GM18499 (cell line): Measurements from ENCODE around the gene HP.
"Not testable (repeated sequence)": the region's sequence is repeated elsewhere in the genome, so short reads cannot be mapped to it uniquely, and the experiment has no call there.

Source experiments
- ATAC-seq: cut with Tn5 transposase; IDR thresholded peaks from one replicate; pipeline ENCODE4 v1.9.1; 2021; ENCODE audit warnings: moderate number of reproducible peaks; ENCODE audit not compliant: insufficient read depth, unreplicated experiment

Gene HP

DNA sequence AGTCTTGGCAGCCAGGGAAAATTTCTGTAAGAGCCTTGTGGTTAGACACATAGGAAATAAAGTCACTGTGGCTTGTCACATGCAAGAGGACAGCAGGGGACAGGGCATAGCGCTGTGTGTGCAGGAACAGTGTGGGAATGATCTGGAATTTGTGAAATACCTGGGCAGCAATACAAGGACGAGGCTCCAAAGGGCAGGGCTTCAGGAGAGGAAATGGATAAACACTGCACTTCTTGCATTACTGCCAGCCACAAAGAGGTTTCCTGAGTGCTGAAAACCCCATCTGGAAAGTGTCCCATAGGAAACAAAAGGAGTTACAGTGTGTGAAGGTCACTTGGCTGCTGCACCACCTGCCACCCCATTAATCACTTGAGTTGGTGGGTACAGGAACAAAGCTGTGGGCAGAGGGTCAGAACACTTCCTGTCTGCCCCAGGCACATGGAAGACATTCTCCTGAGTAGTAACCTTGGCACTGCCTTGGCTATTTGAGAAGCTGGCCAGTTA is 12.1 kb upstream of the HP start:
- ATAC-seq, result no peak

DNA sequence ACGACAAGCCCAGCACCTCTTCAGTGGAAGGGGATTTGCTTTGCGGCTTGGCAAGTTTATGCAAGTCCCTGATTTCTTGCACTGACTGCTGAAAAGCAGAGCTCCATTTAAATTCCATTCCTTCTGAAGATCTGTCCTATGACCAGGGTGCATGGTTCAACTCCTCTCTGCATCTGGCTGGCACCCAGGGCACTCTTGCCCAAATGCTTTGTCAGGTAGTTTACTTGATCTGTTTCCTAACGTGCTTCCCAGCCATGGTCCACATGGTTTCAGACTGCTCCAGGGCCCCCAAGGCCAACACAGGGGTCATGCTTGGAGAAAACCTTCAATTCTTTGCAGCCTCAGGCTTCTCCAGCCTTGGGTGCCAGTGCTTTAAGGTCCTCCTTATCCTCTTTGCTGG is 11.2 kb upstream of the HP start:
- ATAC-seq, result no peak

DNA sequence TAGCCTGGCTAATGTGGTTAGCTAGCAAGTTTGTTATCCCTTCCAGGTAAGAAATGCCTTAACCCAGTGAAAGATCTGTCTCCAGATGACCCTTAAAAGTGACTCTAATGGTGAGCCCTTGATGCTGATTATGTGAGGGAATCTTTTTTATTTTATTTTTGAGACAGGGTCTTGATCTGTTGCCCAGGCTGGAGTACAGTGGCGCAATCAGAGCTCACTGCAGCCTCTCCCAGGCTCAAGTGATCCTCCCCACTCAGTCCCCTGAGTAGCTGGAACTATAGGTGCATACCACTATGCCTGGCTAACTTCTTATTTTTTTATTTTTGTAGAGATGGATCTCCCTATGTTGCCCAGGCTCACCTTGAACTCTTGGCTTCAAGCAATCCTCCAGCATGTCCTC is 10.8 kb upstream of the HP start:
- no peak for ATAC-seq

DNA sequence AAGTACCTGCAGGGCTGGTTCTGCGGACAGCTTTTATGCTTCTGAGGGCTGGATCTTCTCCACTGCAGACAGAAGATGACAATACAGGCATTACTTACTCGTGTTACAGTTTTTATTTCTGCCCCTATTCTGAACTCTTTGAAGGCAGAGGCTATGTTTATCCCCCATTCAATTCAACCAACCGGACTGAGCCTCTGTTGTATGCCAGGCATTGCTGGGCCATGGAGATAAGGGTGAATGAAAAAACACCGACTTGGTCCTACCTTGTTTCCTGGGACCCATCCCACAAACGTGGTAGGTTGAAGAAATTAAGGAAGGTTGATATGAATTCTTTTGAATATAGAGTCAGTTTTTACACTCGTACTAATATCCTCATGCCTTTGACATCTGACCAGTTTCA is 10.0 kb upstream of the HP start:
- ATAC-seq, result no peak

DNA sequence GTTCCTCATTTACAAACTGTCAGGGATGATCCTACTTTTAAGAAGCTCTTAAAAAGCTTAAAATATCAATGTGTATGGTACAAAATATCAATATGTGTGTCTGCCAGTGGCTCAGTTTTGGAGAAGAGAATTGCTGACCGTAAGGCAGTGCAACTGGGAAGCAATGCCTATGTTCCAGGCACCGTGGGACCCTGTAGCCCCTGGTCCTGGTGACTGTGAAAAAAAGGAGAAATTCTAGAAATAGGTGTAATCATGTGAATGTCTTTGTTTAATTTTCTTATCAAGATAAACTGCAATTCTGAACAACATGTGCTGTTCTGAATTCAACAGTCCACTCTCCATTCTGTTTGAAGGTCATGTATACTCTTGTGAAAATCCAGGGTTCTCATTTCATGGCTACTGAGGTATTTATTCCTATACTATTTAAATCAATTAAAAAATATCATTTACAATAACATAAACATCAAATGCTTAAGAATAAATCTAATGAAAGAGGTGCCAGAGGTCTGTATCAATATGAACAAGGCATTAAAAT is 9.4 kb upstream of the HP start:
- ATAC-seq, result no peak

DNA sequence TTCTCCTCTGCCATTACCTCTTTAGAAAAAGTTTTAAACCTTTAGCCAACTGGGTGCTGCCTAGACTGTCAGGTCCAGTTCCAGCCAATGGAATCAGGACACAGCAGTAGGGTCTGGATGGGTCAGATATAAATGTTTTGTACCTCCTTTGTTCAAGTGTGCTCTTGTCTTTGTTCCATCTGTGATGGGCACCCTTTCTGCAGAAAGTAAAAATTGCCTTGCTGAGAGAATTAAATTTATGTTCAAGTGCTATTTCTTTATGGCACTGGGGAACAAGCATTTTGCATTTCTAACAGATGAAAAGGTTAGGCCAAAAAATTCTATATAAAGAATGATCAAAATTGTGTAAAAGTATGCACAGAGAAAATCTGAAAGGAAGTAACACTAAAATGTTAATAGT is 5.2 kb upstream of the HP start:
- no peak for ATAC-seq

DNA sequence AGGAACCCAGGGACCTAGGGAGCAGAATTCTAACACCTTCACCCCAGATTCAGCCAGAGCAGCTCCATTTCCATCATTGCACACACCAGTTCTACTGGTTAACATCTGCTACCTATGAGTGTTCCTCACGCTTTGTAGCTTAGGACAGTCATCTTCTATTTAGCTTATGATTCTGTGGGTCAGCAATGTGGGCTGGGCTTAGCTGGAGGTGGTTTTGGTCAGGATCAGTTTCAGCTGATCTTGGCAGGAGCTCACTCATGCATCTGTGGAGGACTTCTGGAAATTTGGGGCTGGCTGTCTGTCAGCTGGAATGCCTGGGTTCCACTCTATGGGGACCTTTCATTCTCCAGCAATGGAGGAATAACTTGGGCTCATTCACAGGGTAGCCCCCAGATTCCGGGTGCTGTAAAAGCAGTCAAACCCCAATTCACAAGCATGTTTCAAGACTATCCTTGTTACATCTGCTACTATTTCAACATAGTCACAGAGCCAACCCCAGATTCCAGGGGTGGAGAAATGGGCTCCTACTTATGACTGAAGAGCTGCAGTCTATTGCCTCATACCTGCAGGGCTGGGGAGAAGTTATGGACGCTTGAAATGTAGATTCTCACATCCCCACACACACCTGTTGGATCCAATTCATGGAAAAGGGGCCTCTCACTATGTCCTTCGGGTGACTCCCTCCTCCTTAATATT is 3.4 kb upstream of the HP start:
- ATAC-seq, result no peak

DNA sequence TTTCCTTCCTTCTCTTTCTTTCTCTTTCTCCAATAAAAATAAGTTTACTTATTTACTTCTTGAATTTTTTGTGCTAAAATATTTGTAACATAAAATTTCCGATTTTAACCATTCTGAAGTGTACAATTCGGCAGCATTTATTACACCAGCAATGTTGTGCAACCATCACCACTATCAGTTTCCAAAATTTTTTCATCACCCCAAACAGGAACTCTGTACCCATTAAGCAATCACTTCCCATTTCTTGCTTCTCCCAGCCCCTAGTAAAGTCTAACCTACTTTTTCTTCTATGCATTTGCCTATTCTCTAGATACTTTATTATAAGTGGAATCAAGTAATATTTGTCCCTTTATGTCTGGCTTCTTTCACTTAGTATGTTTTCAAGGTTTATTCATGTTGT is 2.5 kb upstream of the HP start:
- no peak for ATAC-seq

DNA sequence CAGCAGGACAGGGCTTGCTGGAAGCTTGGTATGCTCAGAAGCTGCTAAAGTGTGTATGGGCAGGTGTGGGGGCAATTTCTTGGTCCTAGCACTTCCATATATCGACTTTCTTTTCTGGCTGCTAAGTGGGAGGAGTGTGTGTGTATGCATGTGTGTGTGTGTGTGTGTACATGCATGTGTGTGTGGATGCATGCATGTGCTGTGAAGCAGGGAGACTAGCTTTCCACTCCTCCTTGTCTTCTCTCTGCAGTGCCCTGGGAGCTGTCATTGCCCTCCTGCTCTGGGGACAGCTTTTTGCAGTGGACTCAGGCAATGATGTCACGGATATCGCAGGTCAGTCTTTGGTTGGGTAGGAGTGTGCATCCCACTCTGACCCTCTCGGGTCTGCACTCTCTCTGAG is 1.6 kb downstream of the HP start:
- ATAC-seq, result no peak

DNA sequence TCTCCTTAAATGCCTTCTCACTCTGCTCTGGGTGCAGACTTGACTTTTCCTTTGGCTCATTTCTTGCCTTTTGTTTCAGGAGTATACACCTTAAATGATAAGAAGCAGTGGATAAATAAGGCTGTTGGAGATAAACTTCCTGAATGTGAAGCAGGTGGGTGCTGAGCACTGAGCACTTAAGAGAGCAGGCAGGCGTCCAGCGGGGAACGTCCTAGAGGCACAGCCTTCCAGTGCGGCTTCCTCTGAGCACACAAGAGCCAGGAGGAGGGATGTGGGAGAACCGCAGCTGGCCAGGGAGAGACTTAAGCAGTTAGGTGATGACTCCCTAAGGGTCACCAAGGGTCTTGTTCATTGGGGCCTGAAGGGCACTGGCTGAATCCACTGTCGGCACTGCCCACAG is 3.0 kb downstream of the HP start:
- not testable (repeated sequence) for ATAC-seq

DNA sequence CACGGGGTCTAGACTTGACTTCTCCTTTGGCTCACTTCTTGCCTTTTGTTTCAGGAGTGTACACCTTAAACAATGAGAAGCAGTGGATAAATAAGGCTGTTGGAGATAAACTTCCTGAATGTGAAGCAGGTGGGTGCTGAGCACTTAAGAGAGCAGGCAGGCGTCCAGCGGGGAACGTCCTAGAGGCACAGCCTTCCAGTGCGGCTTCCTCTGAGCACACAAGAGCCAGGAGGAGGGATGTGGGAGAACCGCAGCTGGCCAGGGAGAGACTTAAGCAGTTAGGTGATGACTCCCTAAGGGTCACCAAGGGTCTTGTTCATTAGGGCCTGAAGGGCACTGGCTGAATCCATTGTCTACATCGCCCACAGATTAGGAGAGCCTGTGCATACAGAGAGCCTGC is 4.8 kb downstream of the HP start:
- not testable (repeated sequence) for ATAC-seq

DNA sequence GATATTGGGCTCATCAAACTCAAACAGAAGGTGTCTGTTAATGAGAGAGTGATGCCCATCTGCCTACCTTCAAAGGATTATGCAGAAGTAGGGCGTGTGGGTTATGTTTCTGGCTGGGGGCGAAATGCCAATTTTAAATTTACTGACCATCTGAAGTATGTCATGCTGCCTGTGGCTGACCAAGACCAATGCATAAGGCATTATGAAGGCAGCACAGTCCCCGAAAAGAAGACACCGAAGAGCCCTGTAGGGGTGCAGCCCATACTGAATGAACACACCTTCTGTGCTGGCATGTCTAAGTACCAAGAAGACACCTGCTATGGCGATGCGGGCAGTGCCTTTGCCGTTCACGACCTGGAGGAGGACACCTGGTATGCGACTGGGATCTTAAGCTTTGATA is 6.1 kb downstream of the HP start:
- ATAC-seq, result no peak

DNA sequence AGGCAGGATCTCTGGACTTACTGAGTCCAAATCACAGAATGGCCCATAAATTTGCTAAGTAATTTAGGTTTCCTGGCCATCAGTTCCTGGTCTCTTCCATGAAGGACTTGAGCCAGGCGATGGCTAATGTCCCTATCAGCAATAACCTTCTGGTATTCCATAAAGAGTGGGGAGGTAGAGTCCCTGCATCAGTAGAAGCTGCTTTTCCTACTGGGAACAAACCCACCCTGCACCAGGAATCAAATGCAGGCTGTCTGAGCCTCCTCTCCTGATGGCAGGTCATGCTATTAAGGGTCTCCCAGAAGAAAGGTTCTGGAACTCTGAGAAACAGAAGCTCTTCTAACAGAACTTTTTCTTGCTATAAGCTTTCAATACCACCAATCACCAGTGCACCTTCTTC is 7.3 kb downstream of the HP start:
- ATAC-seq, result no peak

DNA sequence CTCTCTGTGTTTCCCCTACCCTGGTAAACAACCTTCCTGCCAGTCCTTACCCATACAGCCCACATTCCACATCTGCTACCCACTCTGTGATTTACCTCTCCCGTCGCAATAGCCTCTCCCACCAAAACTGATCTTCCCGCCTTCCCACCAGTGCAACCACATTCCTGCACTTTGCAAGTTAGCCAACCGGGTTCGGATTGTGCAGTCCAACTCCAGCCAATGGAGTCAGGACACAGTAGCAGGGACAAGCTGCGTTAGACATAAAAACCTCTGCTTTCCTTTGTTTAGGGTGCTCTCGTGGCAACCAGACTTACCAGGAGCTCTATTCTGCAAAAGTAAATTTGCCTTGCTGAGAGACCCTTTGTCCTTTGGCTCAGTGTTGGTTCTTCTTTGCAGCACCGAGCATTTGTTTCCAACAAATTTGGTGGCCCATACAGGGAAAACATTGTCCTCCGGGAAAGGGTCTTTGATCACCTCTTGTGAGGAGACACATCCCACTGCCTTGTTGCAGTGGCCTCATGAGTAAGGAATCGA is 10.1 kb downstream of the HP start:
- ATAC-seq, result no peak

DNA sequence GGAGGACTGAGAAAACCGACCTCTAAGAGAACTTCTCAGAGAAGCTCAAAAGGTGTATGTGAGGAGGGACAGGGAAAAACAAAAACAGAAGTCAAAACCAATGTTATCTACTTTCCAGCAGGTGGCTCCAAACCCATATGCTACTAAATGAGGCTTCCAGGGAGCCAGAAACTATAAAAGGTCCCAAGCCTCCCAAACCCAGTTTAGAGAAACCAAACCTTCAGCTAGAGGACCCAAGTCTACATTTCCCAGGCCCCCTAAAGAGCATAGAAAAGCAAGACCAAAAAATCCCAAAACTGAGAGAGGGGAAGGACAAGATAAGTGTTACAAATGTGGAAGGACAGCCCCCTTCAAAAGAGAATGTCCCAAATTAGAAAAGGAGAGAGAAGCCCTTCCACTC is 12.4 kb downstream of the HP start:
- no peak for ATAC-seq

DNA sequence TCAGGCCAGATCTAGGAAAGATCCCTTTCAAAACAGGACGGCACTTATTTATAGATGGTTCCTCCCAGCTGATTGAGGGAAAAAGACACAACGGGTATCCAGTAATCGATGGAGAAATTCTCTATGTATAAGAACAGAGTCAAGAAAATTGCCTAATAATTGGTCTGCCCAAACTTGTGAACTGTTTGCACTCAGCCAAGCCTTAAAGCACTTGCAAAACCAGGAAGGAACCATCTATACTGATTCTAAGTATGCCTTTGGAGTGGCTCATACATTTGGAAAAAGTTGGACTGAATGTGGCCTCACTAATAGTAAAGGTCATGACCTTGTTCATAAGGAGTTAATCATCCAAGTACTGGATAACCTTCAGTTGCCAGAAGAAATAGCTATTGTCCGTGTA is 14.6 kb downstream of the HP start:
- ATAC-seq, result no peak

DNA sequence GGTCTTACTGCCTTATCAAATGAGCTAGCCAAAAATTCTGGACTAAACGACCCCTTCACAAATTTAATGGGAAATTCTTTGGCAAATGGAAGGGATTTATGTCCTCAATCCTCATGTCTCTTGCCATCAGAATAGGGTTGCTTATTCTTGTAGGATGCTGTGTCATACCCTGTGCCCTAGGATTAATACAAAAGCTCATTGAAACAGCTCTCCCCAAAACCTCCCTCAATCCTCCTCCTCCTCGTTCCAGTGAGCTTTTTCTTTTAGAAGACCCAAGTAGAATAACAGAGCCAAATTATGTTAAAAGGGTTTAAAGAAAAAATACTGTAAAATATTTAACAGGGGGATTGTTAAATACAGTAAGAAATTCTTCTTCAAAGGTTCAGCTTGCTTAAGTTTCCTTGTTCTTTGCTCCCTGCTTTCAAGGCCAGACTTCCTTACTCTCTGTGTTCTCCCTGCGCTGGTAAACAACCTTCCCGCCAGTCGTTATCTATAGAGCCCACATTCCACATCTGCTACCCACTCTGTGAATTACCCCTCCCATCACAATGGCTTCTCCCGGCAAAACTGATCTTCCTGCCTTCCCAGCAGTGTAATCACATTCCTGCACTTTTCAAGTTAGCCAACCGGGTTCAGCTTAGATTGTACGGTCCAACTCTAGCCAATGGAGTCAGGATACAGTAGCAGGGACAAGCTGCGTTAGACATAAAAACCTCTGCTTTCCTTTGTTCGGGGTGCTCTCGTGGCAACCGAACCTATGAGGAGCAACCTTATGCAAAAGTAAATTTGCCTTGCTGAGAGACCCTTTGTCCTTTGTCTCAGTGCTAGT is 18.4 kb downstream of the HP start:
- ATAC-seq, result no peak

DNA sequence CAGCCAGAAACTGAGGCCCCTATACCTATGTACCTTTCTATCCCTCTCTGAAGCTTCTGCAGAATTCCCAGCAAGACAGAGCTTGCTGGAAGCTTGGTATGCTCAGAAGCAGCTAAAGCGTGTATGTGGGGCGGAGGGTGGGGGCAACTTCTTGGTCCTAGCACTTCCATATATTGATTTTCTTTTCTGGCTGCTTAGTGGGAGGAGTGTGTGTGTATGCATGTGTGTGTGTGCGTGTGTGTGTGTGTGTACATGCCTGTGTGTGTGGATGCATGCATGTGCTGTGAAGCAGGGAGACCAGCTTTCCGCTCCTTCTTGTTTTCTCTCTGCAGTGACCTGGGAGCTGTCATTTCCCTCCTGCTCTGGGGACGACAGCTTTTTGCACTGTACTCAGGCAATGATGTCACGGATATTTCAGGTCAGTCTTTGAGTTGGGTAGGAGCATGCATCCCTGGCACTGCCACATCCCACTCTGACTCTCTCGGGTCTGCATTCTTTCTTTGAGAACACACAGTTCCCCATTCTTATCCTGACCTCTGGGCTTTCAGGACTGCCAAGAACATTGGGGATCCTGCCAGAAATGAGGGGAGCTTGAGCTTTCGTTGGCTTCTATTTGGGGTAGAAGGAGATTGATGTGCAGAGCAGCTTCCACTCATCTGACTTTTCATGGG is 19.4 kb downstream of the HP start:
- ATAC-seq, result no peak

DNA sequence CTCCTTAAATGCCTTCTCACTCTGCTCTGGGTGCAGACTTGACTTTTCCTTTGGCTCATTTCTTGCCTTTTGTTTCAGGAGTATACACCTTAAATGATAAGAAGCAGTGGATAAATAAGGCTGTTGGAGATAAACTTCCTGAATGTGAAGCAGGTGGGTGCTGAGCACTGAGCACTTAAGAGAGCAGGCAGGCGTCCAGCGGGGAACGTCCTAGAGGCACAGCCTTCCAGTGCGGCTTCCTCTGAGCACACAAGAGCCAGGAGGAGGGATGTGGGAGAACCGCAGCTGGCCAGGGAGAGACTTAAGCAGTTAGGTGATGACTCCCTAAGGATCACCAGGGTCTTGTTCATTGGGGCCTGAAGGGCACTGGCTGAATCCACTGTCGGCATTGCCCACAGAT is 20.8 kb downstream of the HP start:
- not testable (repeated sequence) for ATAC-seq

DNA sequence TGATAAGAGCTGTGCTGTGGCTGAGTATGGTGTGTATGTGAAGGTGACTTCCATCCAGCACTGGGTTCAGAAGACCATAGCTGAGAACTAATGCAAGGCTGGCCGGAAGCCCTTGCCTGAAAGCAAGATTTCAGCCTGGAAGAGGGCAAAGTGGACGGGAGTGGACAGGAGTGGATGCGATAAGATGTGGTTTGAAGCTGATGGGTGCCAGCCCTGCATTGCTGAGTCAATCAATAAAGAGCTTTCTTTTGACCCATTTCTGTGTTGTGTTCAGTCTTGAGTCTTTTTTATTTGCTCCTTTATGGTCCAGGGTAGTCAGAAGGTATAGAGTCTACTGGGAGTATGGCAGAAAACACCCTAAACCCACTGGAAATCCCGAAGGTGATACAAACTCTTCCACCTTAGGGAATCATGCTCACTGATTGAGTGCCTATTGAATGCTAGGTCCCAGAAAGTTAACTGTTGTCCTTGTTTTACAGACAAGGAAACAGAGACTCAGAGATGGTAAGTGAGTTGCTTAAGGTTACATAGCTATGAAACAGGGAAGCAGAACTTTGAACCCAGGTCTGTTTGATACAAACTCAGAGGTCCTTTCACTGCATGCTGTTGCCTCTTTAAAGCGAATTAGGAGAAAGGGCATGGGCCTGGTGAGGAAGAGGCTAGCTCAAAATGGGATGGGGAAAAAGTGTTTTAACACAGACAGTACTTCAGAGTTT is 22.8 kb downstream of the HP start:
- ATAC-seq, result not testable (repeated sequence)
